A549 (cell line): ENCODE data around the gene CCT5. TPM values are rescaled to one million over a fixed set of nuclear protein-coding genes. Genes with fewer than 3 reads are reported as not detected.

Experiments
- ATAC-seq, 2 experiments: fragments of 200-7000 bp in 1 of 2; fragments of >200 bp in 1 of 2; cut with Nextera tagmentation in 1 of 2; cut with Tn5 transposase in 1 of 2; 3 replicates each; pipeline versions ENCODE4 v1.8.0 to v1.9.1; 2018 to 2020; ENCODE audit warnings: mild to moderate bottlenecking in 1 of 2, moderate library complexity in 1 of 2
- CTCF ChIA-PET: fragments of 300-600 bp; sonication (Branson Sonifier 250); formaldehyde crosslinking; extraction: SDS; loops from one replicate; lab custom pipeline; 2021; ENCODE audit warnings: antibody characterized with exemption, inconsistent platforms; lab: Yijun Ruan, JAX
- POLR2A ChIA-PET: fragments of 350-600 bp; formaldehyde crosslinking; extraction: SDS; loops from one replicate; lab custom pipeline; 2021; ENCODE audit warnings: antibody characterized with exemption, inconsistent platforms; lab: Yijun Ruan, JAX
- DNase-seq, 2 experiments: peaks; one replicate each; pipeline versions ENCODE4 v3.0.0 to v3.0.0-alpha.2; 2011 to 2016; ENCODE audit warnings: low read depth in 1 of 2, low spot score in 1 of 2
- FAIRE-seq: peaks from 2 replicates; lab custom pipeline; 2011; peaks lifted over from hg19 to GRCh38; lab: Jason Lieb, UNC
- H3K27ac ChIP-seq, 2 experiments: fragments of >200 bp; sonication (Bioruptor Twin); formaldehyde crosslinking; 3 replicates each; pipeline ENCODE4 v1.5.1; 2016 to 2017
- H3K4me1 ChIP-seq: fragments of >200 bp; sonication (Bioruptor Twin); formaldehyde crosslinking; 3 replicates; pipeline ENCODE4 v1.6.1; 2016
- H3K4me2 ChIP-seq: fragments of >200 bp; sonication (Bioruptor Twin); formaldehyde crosslinking; 3 replicates; pipeline ENCODE4 v1.6.1; 2016
- H3K4me3 ChIP-seq: fragments of >200 bp; sonication (Bioruptor Twin); formaldehyde crosslinking; 3 replicates; pipeline ENCODE4 v1.5.1; 2016
- H3K9me3 ChIP-seq: fragments of >200 bp; sonication (Bioruptor Twin); formaldehyde crosslinking; 3 replicates; pipeline ENCODE4 v1.6.1; 2016
- CBX2 ChIP-seq: fragments of 200-600 bp; sonication (generic); IDR thresholded peaks from 2 replicates; pipeline ENCODE4 v1.6.1; 2016; ENCODE audit warnings: low read depth, mild to moderate bottlenecking, borderline replicate concordance
- EHMT2 ChIP-seq: fragments of 200-600 bp; sonication (generic); IDR thresholded peaks from 2 replicates; pipeline ENCODE4 v1.6.1; 2016; ENCODE audit warnings: antibody characterized with exemption, low read depth, mild to moderate bottlenecking, moderate library complexity
- GATA3 ChIP-seq: IDR thresholded peaks from 2 replicates; pipeline ENCODE4 v1.6.1; 2012; ENCODE audit warnings: borderline replicate concordance
- HDAC2 ChIP-seq: fragments of 200-600 bp; sonication (generic); IDR thresholded peaks from 2 replicates; pipeline ENCODE4 v1.6.1; 2016
- NFE2L2 ChIP-seq: fragments of 150-350 bp; conservative IDR thresholded peaks from 2 replicates; pipeline ENCODE4 v1.6.1; 2014; ENCODE audit warnings: low read length
- NR3C1 ChIP-seq: fragments of >200 bp; sonication (Bioruptor Twin); formaldehyde crosslinking; IDR thresholded peaks from 3 replicates; pipeline ENCODE4 v1.6.1; 2017
- PHF8 ChIP-seq: fragments of 200-600 bp; sonication (generic); IDR thresholded peaks from 2 replicates; pipeline ENCODE4 v1.6.1; 2016; ENCODE audit warnings: low read depth, mild to moderate bottlenecking, antibody characterized with exemption, moderate library complexity, borderline replicate concordance
- RFX5 ChIP-seq: fragments of 450-650 bp; IDR thresholded peaks from 2 replicates; pipeline ENCODE4 v1.7.1; 2014; ENCODE audit warnings: antibody characterized with exemption, mild to moderate bottlenecking, moderate library complexity
- SMC3 ChIP-seq: fragments of >200 bp; sonication (Bioruptor Twin); formaldehyde crosslinking; IDR thresholded peaks from 3 replicates; pipeline ENCODE4 v1.6.1; 2018; ENCODE audit warnings: inconsistent platforms
- TFCP2L1 ChIP-seq: fragments of 250-450 bp; sonication (Bioruptor Pico); IDR thresholded peaks from 2 replicates; pipeline ENCODE4 v1.5.0; 2021; ENCODE audit warnings: mild to moderate bottlenecking
- ZNF302 ChIP-seq: fragments of 250-450 bp; sonication (Bioruptor Pico); IDR thresholded peaks from 2 replicates; pipeline ENCODE4 v1.9.0; 2021; ENCODE audit warnings: inconsistent platforms, mild to moderate bottlenecking, moderate library complexity
- WGBS: methylation state at CpG from one replicate; pipeline ENCODE4 v1.1.6; 2017; ENCODE audit errors: missing lambda C conversion rate; 5-methylcytosine and 5-hydroxymethylcytosine counted together
- polyA plus RNA-seq, 4 experiments: library from polyadenylated mRNA; depleted of rRNA in 3 of 4; stranded (reverse); fragments of >200 nt; fragmentation: RNase III in 1 of 4; extraction: RNeasy Plus Mini Kit Qiagen cat#74134 plus additional on column Dnase treatment in 1 of 4; gene quantifications; 2 replicates in 3 of 4; 3 replicates in 1 of 4; pipeline ENCODE4 v1.2.3, GENCODE V29; 2011 to 2017
- TF ChIP-seq, protein P1 (sequence below): fragments of 150-350 bp; IDR thresholded peaks from 2 replicates; pipeline ENCODE4 v1.6.1; 2014; ENCODE audit warnings: low read depth, mild to moderate bottlenecking, low read length
- TF ChIP-seq, protein P2 (sequence below): fragments of 200-600 bp; sonication (generic); IDR thresholded peaks from 2 replicates; pipeline ENCODE4 v1.6.1; 2016; ENCODE audit warnings: antibody characterized with exemption, mild to moderate bottlenecking, moderate library complexity
- TF ChIP-seq, protein P3 (sequence below): fragments of >200 bp; sonication (Bioruptor Twin); formaldehyde crosslinking; IDR thresholded peaks from 3 replicates; pipeline ENCODE4 v1.5.1; 2016
- TF ChIP-seq, protein P4 (sequence below): fragments of 250-450 bp; sonication (Bioruptor Pico); IDR thresholded peaks from 2 replicates; pipeline ENCODE4 v1.5.0; 2020; ENCODE audit warnings: low read depth, mild to moderate bottlenecking, moderate library complexity

Gene CCT5
- polyA plus RNA-seq, 2 of the 4 experiments (the other 2 are of a cell fraction): 730 to 858 TPM

DNA sequence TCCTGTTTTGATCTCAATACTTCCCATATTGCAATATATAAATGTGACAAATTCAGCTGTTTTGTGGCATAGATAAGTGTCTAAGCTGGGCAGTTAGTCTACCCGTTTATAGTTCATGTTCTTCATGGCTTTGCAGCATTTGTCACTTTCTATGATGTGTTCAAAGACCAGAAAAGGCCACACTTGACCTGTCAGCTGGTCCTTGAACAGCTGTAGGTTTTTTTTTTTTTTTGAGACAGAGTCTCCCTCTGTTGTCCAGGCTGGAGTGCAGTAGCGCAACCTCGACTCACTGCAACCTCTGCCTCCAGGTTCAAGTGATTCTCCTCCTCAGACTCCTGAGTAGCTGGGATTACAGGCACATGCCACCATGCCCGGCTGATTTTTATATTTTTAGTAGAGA, 29.2 kb downstream of the CCT5 start:
- POLR2A ChIA-PET: interaction anchor here (1.0 kb wide), 1 partner anchor 30 kb away, joined by 3 read pairs; the partner anchor contains the start of genes ATPSCKMT and CCT5
- no peak overlapping the region for H3K27ac ChIP-seq
- H3K4me3 ChIP-seq: no peak overlapping the region
- no peak for FAIRE-seq
- no peaks in the 10 kb centered on the region for H3K9me3 ChIP-seq
- no peak for ATAC-seq
- TF ChIP-seq, protein P1, sequence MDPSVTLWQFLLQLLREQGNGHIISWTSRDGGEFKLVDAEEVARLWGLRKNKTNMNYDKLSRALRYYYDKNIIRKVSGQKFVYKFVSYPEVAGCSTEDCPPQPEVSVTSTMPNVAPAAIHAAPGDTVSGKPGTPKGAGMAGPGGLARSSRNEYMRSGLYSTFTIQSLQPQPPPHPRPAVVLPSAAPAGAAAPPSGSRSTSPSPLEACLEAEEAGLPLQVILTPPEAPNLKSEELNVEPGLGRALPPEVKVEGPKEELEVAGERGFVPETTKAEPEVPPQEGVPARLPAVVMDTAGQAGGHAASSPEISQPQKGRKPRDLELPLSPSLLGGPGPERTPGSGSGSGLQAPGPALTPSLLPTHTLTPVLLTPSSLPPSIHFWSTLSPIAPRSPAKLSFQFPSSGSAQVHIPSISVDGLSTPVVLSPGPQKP: no peak
- TF ChIP-seq NFE2L2: no peak
- no peak for TF ChIP-seq PHF8
- TF ChIP-seq, protein P2, sequence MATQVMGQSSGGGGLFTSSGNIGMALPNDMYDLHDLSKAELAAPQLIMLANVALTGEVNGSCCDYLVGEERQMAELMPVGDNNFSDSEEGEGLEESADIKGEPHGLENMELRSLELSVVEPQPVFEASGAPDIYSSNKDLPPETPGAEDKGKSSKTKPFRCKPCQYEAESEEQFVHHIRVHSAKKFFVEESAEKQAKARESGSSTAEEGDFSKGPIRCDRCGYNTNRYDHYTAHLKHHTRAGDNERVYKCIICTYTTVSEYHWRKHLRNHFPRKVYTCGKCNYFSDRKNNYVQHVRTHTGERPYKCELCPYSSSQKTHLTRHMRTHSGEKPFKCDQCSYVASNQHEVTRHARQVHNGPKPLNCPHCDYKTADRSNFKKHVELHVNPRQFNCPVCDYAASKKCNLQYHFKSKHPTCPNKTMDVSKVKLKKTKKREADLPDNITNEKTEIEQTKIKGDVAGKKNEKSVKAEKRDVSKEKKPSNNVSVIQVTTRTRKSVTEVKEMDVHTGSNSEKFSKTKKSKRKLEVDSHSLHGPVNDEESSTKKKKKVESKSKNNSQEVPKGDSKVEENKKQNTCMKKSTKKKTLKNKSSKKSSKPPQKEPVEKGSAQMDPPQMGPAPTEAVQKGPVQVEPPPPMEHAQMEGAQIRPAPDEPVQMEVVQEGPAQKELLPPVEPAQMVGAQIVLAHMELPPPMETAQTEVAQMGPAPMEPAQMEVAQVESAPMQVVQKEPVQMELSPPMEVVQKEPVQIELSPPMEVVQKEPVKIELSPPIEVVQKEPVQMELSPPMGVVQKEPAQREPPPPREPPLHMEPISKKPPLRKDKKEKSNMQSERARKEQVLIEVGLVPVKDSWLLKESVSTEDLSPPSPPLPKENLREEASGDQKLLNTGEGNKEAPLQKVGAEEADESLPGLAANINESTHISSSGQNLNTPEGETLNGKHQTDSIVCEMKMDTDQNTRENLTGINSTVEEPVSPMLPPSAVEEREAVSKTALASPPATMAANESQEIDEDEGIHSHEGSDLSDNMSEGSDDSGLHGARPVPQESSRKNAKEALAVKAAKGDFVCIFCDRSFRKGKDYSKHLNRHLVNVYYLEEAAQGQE: no peak
- no peak for TF ChIP-seq ZNF302 (CRISPR knock-in tag)
- CTCF ChIA-PET: interaction anchor here (0.6 to 1.3 kb wide), 3 partner anchors 10 to 1051 kb away, joined by 3 to 5 read pairs (median 3); no protein-coding TSS in a partner anchor
- no peak overlapping the region for H3K4me2 ChIP-seq
- no peaks in the 10 kb centered on the region for H3K4me1 ChIP-seq
- 69% methylated on average over 4 of the region's 4 CpGs for whole genome bisulfite sequencing
- no peak for DNase-seq

DNA sequence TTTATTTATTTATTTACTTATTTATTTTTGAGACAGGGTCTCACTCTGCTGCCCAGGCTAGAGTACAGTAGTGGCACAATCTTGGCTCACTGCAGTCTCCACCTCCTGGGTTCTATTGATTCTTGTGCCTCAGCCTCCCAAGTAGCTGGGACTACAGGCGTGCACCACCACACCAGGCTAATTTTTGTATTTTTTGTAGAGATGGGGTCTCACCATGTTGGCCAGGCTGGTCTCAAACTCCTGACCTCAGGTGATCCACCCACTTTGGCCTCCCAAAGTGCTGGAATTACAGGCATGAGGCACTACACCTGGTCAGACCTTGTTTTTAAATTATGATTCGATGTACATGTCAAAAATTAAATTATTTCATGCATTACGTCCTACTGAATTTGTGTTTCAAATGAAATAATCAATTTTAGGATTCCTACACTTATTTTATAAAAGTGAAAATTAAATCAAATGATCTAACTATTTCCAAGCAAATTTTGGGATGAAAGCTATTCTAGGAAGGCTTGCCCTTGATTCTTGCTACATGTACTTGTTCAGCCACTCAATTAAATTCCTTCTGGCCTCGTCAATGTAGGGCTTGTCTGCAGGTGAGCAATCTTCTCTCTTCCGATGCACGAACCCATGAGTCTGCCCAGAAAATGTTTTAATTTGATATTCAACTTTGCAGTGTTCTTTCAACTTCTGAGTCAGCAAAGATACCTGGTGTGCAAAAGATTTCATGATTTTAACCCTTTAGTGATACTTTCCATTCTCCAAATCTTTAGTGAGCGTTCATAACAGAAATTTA, 30.0 kb downstream of the CCT5 start:
- 70% methylated on average over 7 of the region's 7 CpGs for WGBS
- POLR2A ChIA-PET: no interaction called here
- TF ChIP-seq, protein P3, sequence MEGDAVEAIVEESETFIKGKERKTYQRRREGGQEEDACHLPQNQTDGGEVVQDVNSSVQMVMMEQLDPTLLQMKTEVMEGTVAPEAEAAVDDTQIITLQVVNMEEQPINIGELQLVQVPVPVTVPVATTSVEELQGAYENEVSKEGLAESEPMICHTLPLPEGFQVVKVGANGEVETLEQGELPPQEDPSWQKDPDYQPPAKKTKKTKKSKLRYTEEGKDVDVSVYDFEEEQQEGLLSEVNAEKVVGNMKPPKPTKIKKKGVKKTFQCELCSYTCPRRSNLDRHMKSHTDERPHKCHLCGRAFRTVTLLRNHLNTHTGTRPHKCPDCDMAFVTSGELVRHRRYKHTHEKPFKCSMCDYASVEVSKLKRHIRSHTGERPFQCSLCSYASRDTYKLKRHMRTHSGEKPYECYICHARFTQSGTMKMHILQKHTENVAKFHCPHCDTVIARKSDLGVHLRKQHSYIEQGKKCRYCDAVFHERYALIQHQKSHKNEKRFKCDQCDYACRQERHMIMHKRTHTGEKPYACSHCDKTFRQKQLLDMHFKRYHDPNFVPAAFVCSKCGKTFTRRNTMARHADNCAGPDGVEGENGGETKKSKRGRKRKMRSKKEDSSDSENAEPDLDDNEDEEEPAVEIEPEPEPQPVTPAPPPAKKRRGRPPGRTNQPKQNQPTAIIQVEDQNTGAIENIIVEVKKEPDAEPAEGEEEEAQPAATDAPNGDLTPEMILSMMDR: no peak
- no peak for TF ChIP-seq SMC3
- TF ChIP-seq, protein P4, sequence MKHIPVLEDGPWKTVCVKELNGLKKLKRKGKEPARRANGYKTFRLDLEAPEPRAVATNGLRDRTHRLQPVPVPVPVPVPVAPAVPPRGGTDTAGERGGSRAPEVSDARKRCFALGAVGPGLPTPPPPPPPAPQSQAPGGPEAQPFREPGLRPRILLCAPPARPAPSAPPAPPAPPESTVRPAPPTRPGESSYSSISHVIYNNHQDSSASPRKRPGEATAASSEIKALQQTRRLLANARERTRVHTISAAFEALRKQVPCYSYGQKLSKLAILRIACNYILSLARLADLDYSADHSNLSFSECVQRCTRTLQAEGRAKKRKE (CRISPR knock-in tag): no peak
- TF ChIP-seq EHMT2: no peak
- no peak for TF ChIP-seq HDAC2
- TF ChIP-seq TFCP2L1 (CRISPR knock-in tag): no peak
- no peak for TF ChIP-seq NR3C1
- TF ChIP-seq CBX2: no peak
- no peak for TF ChIP-seq RFX5
- TF ChIP-seq GATA3: no peak
- TF ChIP-seq, all 56 proteins: peak for 0
- CTCF ChIA-PET: interaction anchor here (0.9 to 1.8 kb wide), 6 partner anchors 10 to 144 kb away, joined by 3 to 6 read pairs (median 4); no protein-coding TSS in a partner anchor
- ATAC-seq (no peak), FAIRE-seq (no peak), DNase-seq (no peak)
- H3K4me1 ChIP-seq: no peaks in the 10 kb centered on the region
- no peak overlapping the region for H3K27ac ChIP-seq
- H3K4me2 ChIP-seq: no peak overlapping the region
- H3K4me3 ChIP-seq: no peak overlapping the region
- no peaks in the 10 kb centered on the region for H3K9me3 ChIP-seq
